Colonic mucosa (tissue), 4 donors: Measurements from ENCODE around the gene PYGL. TPM values are rescaled to one million over a fixed set of nuclear protein-coding genes. Genes with fewer than 3 reads are reported as not detected.

Experiments
- DNase-seq: peaks from one replicate; pipeline ENCODE4 v3.0.0-alpha.2; 2020
- H3K27ac ChIP-seq: fragments of 200-600 bp; one replicate; pipeline ENCODE4 v1.8.0; 2021
- H3K27me3 ChIP-seq: fragments of 200-600 bp; one replicate; pipeline ENCODE4 v1.8.0; 2021
- H3K36me3 ChIP-seq: fragments of 200-600 bp; one replicate; pipeline ENCODE4 v1.8.0; 2021
- H3K4me1 ChIP-seq: fragments of 200-600 bp; one replicate; pipeline ENCODE4 v1.8.0; 2021; ENCODE audit warnings: mild to moderate bottlenecking
- H3K4me3 ChIP-seq: fragments of 200-600 bp; one replicate; pipeline ENCODE4 v1.8.0; 2021
- H3K9ac ChIP-seq, 2 donors: one replicate each; pipeline ENCODE4 v1.7.0; 2013; ENCODE audit warnings: control low read depth in 2 of 2, low read depth in 2 of 2, low read length in 2 of 2
- H3K9me3 ChIP-seq: fragments of 200-600 bp; one replicate; pipeline ENCODE4 v1.8.0; 2021
- CTCF ChIP-seq: fragments of 200-600 bp; IDR thresholded peaks from one replicate; pipeline ENCODE4 v1.8.0; 2022; ENCODE audit warnings: antibody characterized with exemption, mild to moderate bottlenecking
- intact Hi-C: fragments of 100-400 bp; cut with DNase I; formaldehyde crosslinking; loops from one replicate; pipeline ENCODE4 v1.14.1; 2022
- total RNA-seq, 2 donors: library from RNA; stranded (reverse); fragmentation: NEBNext Ultra II Directional in 1 of 2; extraction: Animal tissue kit (Norgen Biotek cat#: 25700) in 1 of 2; gene quantifications; one replicate each; pipeline ENCODE4 v1.2.1, GENCODE V29; 2021
- donor health status: healthy.
- donor health status: DM: no; HTN: no; CAD: no.
- donor health status: DM: no; HTN: no; CAD: no.

Gene PYGL
- total RNA-seq, 2 donors from 2014 or later: 33.0 to 54.2 TPM

GRCh38 chr14:50874757-50875156 lies 69.5 kb downstream of the PYGL start:
- Histone ChIP-seq H3K9ac (no peak overlapping the region), H3K36me3 (no peaks in the 10 kb centered on the region), H3K27me3 (peaks cover 7% of the 10 kb centered on the region), H3K9me3 (no peaks in the 10 kb centered on the region), H3K27ac (no peak overlapping the region), H3K4me1 (no peaks in the 10 kb centered on the region), H3K4me3 (no peak overlapping the region)
- TF ChIP-seq CTCF: no peak
- intact Hi-C loops: no loop called here
- no peak for DNase-seq

GRCh38 chr14:50871914-50872732 lies 72.2 kb downstream of the PYGL start, which contains the start of gene ABHD12B:
TSS of gene ABHD12B (plus strand) at chr14:50872053. CDS start at chr14:50872175, 122 bp downstream.
- intact Hi-C loops: no loop called here
- H3K27me3 ChIP-seq: peaks cover 7% of the 10 kb centered on the region
- no peak for DNase-seq
- no peaks in the 10 kb centered on the region for H3K36me3 ChIP-seq
- peak within 1 kb of the TSS; percentile 18 for H3K4me3 ChIP-seq
- no peak for TF ChIP-seq CTCF
- H3K27ac ChIP-seq: peak within 1 kb of the TSS; percentile 43
- H3K4me1 ChIP-seq: no peaks in the 10 kb centered on the region
- no peaks in the 10 kb centered on the region for H3K9me3 ChIP-seq
- peak within 1 kb of the TSS in 1 of 2 donors; percentile 44 for H3K9ac ChIP-seq

GRCh38 chr14:50871228-50871627 lies 73.1 kb downstream of the PYGL start:
- peak; percentile 55 for DNase-seq
- Histone ChIP-seq H3K36me3 (no peaks in the 10 kb centered on the region), H3K4me3 (no peak overlapping the region), H3K9ac (no peak overlapping the region), H3K27me3 (peaks cover 7% of the 10 kb centered on the region), H3K9me3 (no peaks in the 10 kb centered on the region), H3K27ac (peak overlapping the region; percentile 43), H3K4me1 (no peaks in the 10 kb centered on the region)
- TF ChIP-seq CTCF: no peak
- intact Hi-C loops: no loop called here

- Histone ChIP-seq H3K27ac (no peak overlapping the region), H3K4me3 (no peak overlapping the region), H3K9ac (no peak overlapping the region), H3K36me3 (no peaks in the 10 kb centered on the region), H3K4me1 (no peaks in the 10 kb centered on the region), H3K27me3 (no peaks in the 10 kb centered on the region), H3K9me3 (no peaks in the 10 kb centered on the region)
- intact Hi-C loops: no loop called here
- DNase-seq: no peak
- TF ChIP-seq CTCF: no peak
These were observed 78.7 kb downstream of the PYGL start for GRCh38 chr14:50865391-50866076.

GRCh38 chr14:50864946-50865345 lies 79.3 kb downstream of the PYGL start:
- H3K9ac ChIP-seq: no peak overlapping the region
- H3K4me3 ChIP-seq: no peak overlapping the region
- H3K27ac ChIP-seq: no peak overlapping the region
- TF ChIP-seq CTCF: no peak
- no peaks in the 10 kb centered on the region for H3K9me3 ChIP-seq
- no peak for DNase-seq
- intact Hi-C loops: no loop called here
- no peaks in the 10 kb centered on the region for H3K4me1 ChIP-seq
- H3K27me3 ChIP-seq: no peaks in the 10 kb centered on the region
- no peaks in the 10 kb centered on the region for H3K36me3 ChIP-seq
